Heart right ventricle (tissue), 16 donors: ENCODE data around the gene CEP20. TPM values are rescaled to one million over a fixed set of nuclear protein-coding genes. Genes with fewer than 3 reads are reported as not detected.
A peak's percentile ranks its signal among the peaks of the same experiment; 100 is the strongest.

Experiments
- ATAC-seq, 8 donors: fragments of 200-7000 bp; cut with Tn5 transposase; one replicate each; pipeline ENCODE4 v1.9.1; 2020; ENCODE audit warnings: mild to moderate bottlenecking in 8 of 8, moderate library complexity in 8 of 8, moderate number of reproducible peaks in 1 of 8
- DNase-seq, 2 donors: peaks; one replicate each; pipeline ENCODE4 v3.0.0-alpha.2; 2020
- H3K27ac ChIP-seq, 10 donors: fragments of 200-600 bp; sonication (generic) in 2 of 10; one replicate each; pipeline versions ENCODE4 v1.5.0 to v1.8.0; 2020 to 2022; ENCODE audit warnings: mild to moderate bottlenecking in 3 of 10
- H3K27me3 ChIP-seq, 7 donors: fragments of 200-600 bp; one replicate each; pipeline ENCODE4 v1.8.0; 2021 to 2022; ENCODE audit warnings: mild to moderate bottlenecking in 2 of 7
- H3K36me3 ChIP-seq, 9 donors: fragments of 200-600 bp; sonication (generic) in 1 of 9; one replicate each; pipeline versions ENCODE4 v1.5.0 to v1.8.0; 2020 to 2022; ENCODE audit warnings: mild to moderate bottlenecking in 2 of 9
- H3K4me1 ChIP-seq, 9 donors: fragments of 200-600 bp; sonication (generic) in 1 of 9; one replicate each; pipeline versions ENCODE4 v1.5.0 to v1.8.0; 2020 to 2022; ENCODE audit warnings: mild to moderate bottlenecking in 4 of 9
- H3K4me3 ChIP-seq, 10 donors: fragments of 200-600 bp; sonication (generic) in 2 of 10; one replicate each; pipeline versions ENCODE4 v1.5.0 to v1.8.0; 2020 to 2022; ENCODE audit warnings: mild to moderate bottlenecking in 7 of 10, moderate library complexity in 2 of 10
- H3K9me3 ChIP-seq, 11 donors: fragments of 200-600 bp in 10 of 11; sonication (generic) in 2 of 11; one replicate each; pipeline versions ENCODE4 v1.5.0 to v1.8.0; 2013 to 2022; ENCODE audit warnings: mild to moderate bottlenecking in 2 of 11, control low read depth in 1 of 11, moderate library complexity in 1 of 11
- WGBS, 2 donors: extraction: QIAGEN DNeasy Blood & Tissue Kit; methylation state at CpG; one replicate each; pipeline ENCODE4 v1.1.7; 2013; ENCODE audit warnings: inconsistent platforms in 1 of 2; 5-methylcytosine and 5-hydroxymethylcytosine counted together
- intact Hi-C, 10 donors: fragments of 100-400 bp; cut with DNase I; formaldehyde crosslinking; loops; one replicate each; pipeline versions ENCODE4 v1.11.1 to v1.14.2; 2022
- polyA plus RNA-seq, 2 donors: library from polyadenylated mRNA; stranded (reverse); fragments of 200-250 nt; gene quantifications; one replicate each; pipeline ENCODE4 v1.2.3, GENCODE V29; 2013
- total RNA-seq, 10 donors: library from RNA; stranded (reverse); fragmentation: NEBNext Ultra II Directional in 3 of 10; extraction: Animal tissue kit (Norgen Biotek cat#: 25700) in 3 of 10; gene quantifications; one replicate each; pipeline versions ENCODE4 v1.2.1 to v1.2.4, GENCODE V29; 2021 to 2023
- TF ChIP-seq, protein P1 (sequence below), 9 donors: fragments of 200-600 bp; sonication (generic) in 2 of 9; IDR thresholded peaks; one replicate each; pipeline versions ENCODE4 v1.5.0 to v1.8.0; 2021 to 2022; ENCODE audit warnings: antibody characterized with exemption in 9 of 9, mild to moderate bottlenecking in 5 of 9, moderate library complexity in 1 of 9
- donor health status: Arrhythmogenic right ventricular cardiomyopathy.
- donor health status: ischemic (EF 13 %, LVEDD 7.1; RV severe dilation, severe dysfunction).
- donor health status: healthy with polysubstance abuse.
- donor health status: DM: no; HTN: yes; CAD: no.
- donor health status: DM: no; HTN: no; CAD: no.
- donor health status: ischemic (EF 25% LVEDD 6.9; RV normal size, moderate dysfunction).
- donor health status: ischemic (EF 25% LVEDD 5.7; RV mildly dilated, moderate dysfunction).
- donor health status: healthy.
- donor health status: DM: yes; HTN: yes; CAD: no.
- donor health status: Ischemic cardiomyopathy.
- donor health status: ischemic (EF 35%, LVEDD 5.7; RV mildly dilated, moderate dysfunction).
- donor health status: nonischemic (EF 11% LVEDD 7.7; RV severe dilation, severe dysfunction).
- donor health status: DM: yes; HTN: yes; CAD: no.
- donor health status: PGD.
- donor health status: ischemic (EF 29% LVEDD 5.4; RV normal size, mild dysfunction).
- donor health status: nonischemic (EF 23%, LVEDD 6.1; RV moderate dilation, normal function).

Gene CEP20
- total and polyA plus RNA-seq, 12 donors, result 14.8 to 42.6 (median 32.1) TPM

DNA sequence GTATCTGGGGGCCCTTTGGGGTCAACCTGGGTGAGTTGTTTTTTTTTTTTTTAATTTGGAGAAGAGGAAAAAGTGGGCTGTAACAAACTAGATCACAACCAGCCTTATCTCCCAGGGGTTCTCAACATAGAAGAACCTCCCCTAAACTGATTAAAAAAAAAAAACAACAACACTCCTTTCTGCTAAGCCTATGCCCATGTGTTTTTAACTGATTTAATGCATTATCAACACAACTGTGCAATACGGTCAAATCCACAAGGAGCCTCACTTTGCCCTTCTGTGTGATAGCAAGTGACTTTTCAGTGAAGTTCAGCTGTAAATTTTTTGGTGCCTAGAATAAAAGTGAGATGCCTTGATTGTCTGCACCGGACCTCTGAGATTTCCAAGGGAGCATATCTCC, 32.2 kb downstream of the CEP20 start:
- intact Hi-C loops, result no loop called here
- Histone ChIP-seq H3K27me3 (peaks cover 0 to 48% (median 28%) of the 10 kb centered on the region in 7 donors), H3K9me3 (no peaks in the 10 kb centered on the region), H3K4me3 (peak overlapping the region in 7 of 10 donors; percentile 1 to 53 (median 44)), H3K36me3 (no peaks in the 10 kb centered on the region), H3K27ac (peak overlapping the region in 1 of 10 donors; percentile 18), H3K4me1 (peaks cover 0 to 20% (median 14%) of the 10 kb centered on the region in 9 donors)
- TF ChIP-seq, protein P1, sequence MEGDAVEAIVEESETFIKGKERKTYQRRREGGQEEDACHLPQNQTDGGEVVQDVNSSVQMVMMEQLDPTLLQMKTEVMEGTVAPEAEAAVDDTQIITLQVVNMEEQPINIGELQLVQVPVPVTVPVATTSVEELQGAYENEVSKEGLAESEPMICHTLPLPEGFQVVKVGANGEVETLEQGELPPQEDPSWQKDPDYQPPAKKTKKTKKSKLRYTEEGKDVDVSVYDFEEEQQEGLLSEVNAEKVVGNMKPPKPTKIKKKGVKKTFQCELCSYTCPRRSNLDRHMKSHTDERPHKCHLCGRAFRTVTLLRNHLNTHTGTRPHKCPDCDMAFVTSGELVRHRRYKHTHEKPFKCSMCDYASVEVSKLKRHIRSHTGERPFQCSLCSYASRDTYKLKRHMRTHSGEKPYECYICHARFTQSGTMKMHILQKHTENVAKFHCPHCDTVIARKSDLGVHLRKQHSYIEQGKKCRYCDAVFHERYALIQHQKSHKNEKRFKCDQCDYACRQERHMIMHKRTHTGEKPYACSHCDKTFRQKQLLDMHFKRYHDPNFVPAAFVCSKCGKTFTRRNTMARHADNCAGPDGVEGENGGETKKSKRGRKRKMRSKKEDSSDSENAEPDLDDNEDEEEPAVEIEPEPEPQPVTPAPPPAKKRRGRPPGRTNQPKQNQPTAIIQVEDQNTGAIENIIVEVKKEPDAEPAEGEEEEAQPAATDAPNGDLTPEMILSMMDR (IDR thresholded peaks at IDR 0.05), result no peak
- 21 to 30% methylated on average over 2 of the region's 2 CpGs for WGBS, 2 donors
- ATAC-seq, result no peak
- no peak for DNase-seq

DNA sequence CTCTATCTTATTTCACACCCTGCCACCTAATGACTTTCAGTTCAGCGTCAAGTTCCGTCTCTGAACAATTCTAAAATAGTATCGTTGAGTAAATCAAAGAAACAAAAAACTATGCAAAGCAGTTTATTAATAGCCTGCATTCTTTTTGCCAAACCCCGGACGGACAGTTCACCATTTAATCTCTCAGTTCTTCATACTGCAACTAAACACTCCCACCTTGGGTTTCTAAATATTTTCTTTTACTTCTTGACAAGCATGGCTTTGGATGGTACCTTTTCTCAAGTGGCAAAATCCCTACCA, 32.7 kb downstream of the CEP20 start:
- WGBS, 2 donors, result 9 to 13% methylated on average over 5 of the region's 5 CpGs
- Histone ChIP-seq H3K4me1 (peaks cover 0 to 20% (median 14%) of the 10 kb centered on the region in 9 donors), H3K27me3 (peaks cover 0 to 48% (median 28%) of the 10 kb centered on the region in 7 donors), H3K36me3 (no peaks in the 10 kb centered on the region), H3K4me3 (peak overlapping the region in 5 of 10 donors; percentile 1 to 53 (median 52)), H3K9me3 (no peaks in the 10 kb centered on the region), H3K27ac (peak overlapping the region in 2 of 10 donors; percentile 5 to 40)
- TF ChIP-seq, protein P1 (IDR thresholded peaks at IDR 0.05), result no peak
- intact Hi-C loops, result no loop called here
- no peak for DNase-seq
- no peak for ATAC-seq

DNA sequence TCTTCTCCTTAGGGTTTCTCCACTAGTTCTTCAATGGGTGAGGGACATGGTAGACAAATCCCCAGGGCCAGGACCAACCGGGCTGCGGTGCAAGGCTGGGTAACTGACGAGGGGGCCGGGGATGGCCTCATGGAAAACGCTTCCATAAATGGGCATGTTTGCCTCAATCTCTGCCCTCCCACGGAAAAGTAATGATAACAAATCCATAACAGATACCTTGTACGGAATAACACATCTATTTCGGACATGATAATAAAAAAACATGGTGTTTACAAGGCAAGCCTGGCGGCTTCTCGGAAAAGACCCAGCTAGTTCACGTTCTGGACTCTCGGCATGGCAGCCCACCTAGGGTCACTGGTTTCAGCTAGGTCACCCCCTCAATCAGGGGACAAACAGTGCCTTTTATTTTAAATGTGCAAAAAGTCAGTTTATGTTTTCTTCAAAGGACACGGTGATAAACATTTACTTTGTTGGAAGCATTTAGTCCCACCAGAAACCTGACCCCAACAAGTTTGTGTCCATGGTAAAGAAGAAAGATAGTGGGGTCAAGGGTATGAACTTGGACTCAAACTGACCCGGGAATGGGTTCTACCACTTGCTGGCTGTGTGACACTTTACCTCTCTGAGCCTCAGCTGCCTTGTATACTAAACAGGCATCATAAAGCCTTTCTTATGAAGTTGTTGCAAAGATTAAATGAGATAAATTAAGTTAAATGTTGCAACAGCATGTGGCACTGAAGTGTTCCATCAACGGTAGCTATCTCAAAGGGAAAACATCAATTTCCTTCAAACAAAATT, 33.3 kb downstream of the CEP20 start:
- ATAC-seq (no peak), DNase-seq (no peak)
- TF ChIP-seq, protein P1 (IDR thresholded peaks at IDR 0.05), result no peak
- WGBS, 2 donors, result 54 to 57% methylated on average over 15 of the region's 15 CpGs
- H3K27ac ChIP-seq, result peak overlapping the region in 3 of 10 donors; percentile 6 to 40 (median 19)
- H3K36me3 ChIP-seq, result no peaks in the 10 kb centered on the region
- H3K9me3 ChIP-seq, result no peaks in the 10 kb centered on the region
- H3K27me3 ChIP-seq, result peaks cover 0 to 48% (median 28%) of the 10 kb centered on the region in 7 donors
- peaks cover 0 to 20% (median 14%) of the 10 kb centered on the region in 9 donors for H3K4me1 ChIP-seq
- intact Hi-C loops, result no loop called here
- H3K4me3 ChIP-seq, result peak overlapping the region in 6 of 10 donors; percentile 1 to 53 (median 48)

DNA sequence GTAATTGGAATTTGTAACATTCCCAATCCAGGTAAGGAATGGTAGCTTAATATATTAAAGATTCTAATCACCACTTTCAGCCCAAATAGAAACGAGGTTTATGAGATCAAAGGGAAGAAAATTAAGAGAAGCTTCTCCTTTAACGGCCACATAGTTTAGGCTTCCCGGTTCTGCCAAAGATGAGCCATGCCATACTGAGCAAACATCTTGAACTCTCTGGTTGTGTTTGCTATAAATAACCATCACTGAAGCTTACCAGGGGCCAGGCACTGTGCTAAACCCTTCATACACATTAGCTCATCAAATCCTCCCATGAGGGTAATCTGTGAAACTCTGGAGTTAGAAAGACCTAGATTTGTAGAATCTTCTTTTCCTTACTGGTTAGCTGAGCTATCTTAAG, 34.3 kb downstream of the CEP20 start:
- Histone ChIP-seq H3K27ac (peak overlapping the region in 2 of 10 donors; percentile 6 to 19), H3K36me3 (no peaks in the 10 kb centered on the region), H3K4me3 (peak overlapping the region in 4 of 10 donors; percentile 17 to 53 (median 48)), H3K9me3 (no peaks in the 10 kb centered on the region), H3K27me3 (peaks cover 0 to 48% (median 28%) of the 10 kb centered on the region in 7 donors), H3K4me1 (peaks cover 0 to 20% (median 14%) of the 10 kb centered on the region in 9 donors)
- TF ChIP-seq, protein P1 (IDR thresholded peaks at IDR 0.05), result no peak
- 63 to 66% methylated on average over 3 of the region's 3 CpGs for WGBS, 2 donors
- ATAC-seq (no peak), DNase-seq (no peak)
- intact Hi-C loops, result no loop called here
